ENCODE results near the gene YEATS4.

- no peak for TF ChIP-seq POLR2A (IDR thresholded peaks at IDR 0.05)
- no peak for TF ChIP-seq CTCF (IDR thresholded peaks at IDR 0.05)
- no peak for TF ChIP-seq POLR2AphosphoS5 (IDR thresholded peaks at IDR 0.05)
These were observed 19.5 kb upstream of the YEATS4 start for GRCh38 chr12:69339999-69340398.

All from transverse colon (tissue), 4 donors.